GM12891 (cell line): ENCODE results near the gene RBMS3.

Source experiments
- POLR2A ChIP-seq: IDR thresholded peaks from 2 replicates; pipeline ENCODE4 v1.6.1; 2011; ENCODE audit warnings: low read depth, low read length, control low read depth
- POLR2AphosphoS5 ChIP-seq: IDR thresholded peaks from 2 replicates; pipeline ENCODE4 v1.6.1; 2011; ENCODE audit warnings: low read depth, low read length, control low read depth
- SPI1 ChIP-seq: IDR thresholded peaks from 2 replicates; pipeline ENCODE4 v1.6.1; 2011; ENCODE audit warnings: low read depth, low read length, control low read depth
- TAF1 ChIP-seq: IDR thresholded peaks from 2 replicates; pipeline ENCODE4 v1.6.1; 2011; ENCODE audit warnings: low read depth, low read length, control low read depth

GRCh38 chr3:29436612-29437323 lies 155.9 kb downstream of the RBMS3 start:
- TF ChIP-seq TAF1 (no peak), POLR2A (no peak), POLR2AphosphoS5 (no peak), SPI1 (no peak)
